ENCODE data around the gene HPGDS. TPM values are rescaled to one million over a fixed set of nuclear protein-coding genes. Genes with fewer than 3 reads are reported as not detected.

The HPGDS gene
- total and polyA plus RNA-seq, 8 donors = 2.8 to 6.7 (median 4.6) TPM

- H3K27me3 ChIP-seq = no peaks in the 10 kb centered on the region
- ATAC-seq (no peak), DNase-seq (no peak)
- no peaks in the 10 kb centered on the region for H3K4me1 ChIP-seq
- no peak overlapping the region for H3K27ac ChIP-seq
- H3K4me3 ChIP-seq = no peak overlapping the region
- TF ChIP-seq, protein P1, sequence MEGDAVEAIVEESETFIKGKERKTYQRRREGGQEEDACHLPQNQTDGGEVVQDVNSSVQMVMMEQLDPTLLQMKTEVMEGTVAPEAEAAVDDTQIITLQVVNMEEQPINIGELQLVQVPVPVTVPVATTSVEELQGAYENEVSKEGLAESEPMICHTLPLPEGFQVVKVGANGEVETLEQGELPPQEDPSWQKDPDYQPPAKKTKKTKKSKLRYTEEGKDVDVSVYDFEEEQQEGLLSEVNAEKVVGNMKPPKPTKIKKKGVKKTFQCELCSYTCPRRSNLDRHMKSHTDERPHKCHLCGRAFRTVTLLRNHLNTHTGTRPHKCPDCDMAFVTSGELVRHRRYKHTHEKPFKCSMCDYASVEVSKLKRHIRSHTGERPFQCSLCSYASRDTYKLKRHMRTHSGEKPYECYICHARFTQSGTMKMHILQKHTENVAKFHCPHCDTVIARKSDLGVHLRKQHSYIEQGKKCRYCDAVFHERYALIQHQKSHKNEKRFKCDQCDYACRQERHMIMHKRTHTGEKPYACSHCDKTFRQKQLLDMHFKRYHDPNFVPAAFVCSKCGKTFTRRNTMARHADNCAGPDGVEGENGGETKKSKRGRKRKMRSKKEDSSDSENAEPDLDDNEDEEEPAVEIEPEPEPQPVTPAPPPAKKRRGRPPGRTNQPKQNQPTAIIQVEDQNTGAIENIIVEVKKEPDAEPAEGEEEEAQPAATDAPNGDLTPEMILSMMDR (IDR thresholded peaks at IDR 0.05) = no peak
- no peaks in the 10 kb centered on the region for H3K36me3 ChIP-seq
- H3K9me3 ChIP-seq = peaks cover 0 to 5% of the 10 kb centered on the region in 2 donors
- intact Hi-C loops (cut with DNase I) = no loop called here
Observed at GRCh38 chr4:94365304-94365703, 22.7 kb upstream of the HPGDS start.

DNA sequence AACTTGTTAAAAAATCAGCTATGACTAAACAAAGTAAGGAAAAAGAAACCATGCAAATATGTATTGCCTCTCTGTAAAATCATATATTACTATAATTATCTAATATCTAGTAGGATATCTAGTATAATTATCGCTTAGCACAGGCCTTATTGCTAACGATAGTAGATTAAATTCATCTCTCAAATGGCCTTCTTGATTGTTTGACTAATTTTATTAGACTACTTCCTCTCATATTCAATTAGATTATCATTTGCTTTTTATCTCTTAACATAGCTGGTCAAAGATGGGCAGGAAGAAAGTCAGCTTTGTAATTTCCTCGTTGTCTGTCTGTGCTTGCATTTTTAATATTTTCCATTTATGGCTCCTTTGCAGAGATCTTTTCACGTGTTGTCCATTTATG, 21.9 kb upstream of the HPGDS start:
- intact Hi-C loops (cut with DNase I) = no loop called here
- TF ChIP-seq, protein P1 (IDR thresholded peaks at IDR 0.05) = no peak
- H3K27me3 ChIP-seq = no peaks in the 10 kb centered on the region
- no peak overlapping the region for H3K27ac ChIP-seq
- no peaks in the 10 kb centered on the region for H3K36me3 ChIP-seq
- peaks cover 0 to 5% of the 10 kb centered on the region in 2 donors for H3K9me3 ChIP-seq
- DNase-seq (no peak), ATAC-seq (no peak)
- H3K4me1 ChIP-seq = no peaks in the 10 kb centered on the region
- H3K4me3 ChIP-seq = no peak overlapping the region

DNA sequence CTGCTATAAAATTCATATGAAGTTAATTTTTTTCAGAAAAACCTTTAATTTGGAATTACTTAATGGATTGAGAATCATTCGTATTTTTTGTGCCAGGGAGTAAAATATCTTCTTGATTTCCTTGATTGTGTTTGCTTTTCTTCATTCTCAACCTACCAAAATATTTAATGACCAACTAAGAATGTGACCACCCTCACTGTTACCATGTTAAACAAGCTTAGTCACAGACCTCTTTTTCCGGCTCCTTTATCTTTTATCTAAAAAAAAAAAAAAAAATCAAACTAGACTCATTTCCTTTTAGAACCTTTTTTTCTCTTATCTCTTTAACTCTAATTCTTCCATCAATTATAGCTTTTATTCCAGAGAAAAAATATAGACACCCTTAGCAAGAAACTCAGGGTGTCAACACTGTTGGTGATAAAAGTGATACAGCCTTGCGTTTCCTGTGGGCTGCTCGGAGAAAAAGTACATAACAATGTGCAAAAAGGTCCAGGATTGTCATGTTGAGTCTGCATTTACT, 20.6 kb upstream of the HPGDS start:
- no peak overlapping the region for H3K4me3 ChIP-seq
- peaks cover 0 to 5% of the 10 kb centered on the region in 2 donors for H3K9me3 ChIP-seq
- ATAC-seq (no peak), DNase-seq (no peak)
- intact Hi-C loops (cut with DNase I) = no loop called here
- no peaks in the 10 kb centered on the region for H3K27me3 ChIP-seq
- no peaks in the 10 kb centered on the region for H3K36me3 ChIP-seq
- no peak overlapping the region for H3K27ac ChIP-seq
- H3K4me1 ChIP-seq = no peaks in the 10 kb centered on the region
- TF ChIP-seq, protein P1 (IDR thresholded peaks at IDR 0.05) = no peak

- Histone ChIP-seq H3K36me3 (no peaks in the 10 kb centered on the region), H3K27me3 (no peaks in the 10 kb centered on the region), H3K9me3 (no peaks in the 10 kb centered on the region), H3K4me1 (no peaks in the 10 kb centered on the region), H3K4me3 (no peak overlapping the region), H3K27ac (no peak overlapping the region)
- DNase-seq (no peak), ATAC-seq (no peak)
- TF ChIP-seq, protein P1 (IDR thresholded peaks at IDR 0.05) = no peak
- intact Hi-C loops (cut with DNase I) = no loop called here
Observed at GRCh38 chr4:94359838-94360237, 17.2 kb upstream of the HPGDS start.

- Histone ChIP-seq H3K4me1 (no peaks in the 10 kb centered on the region), H3K36me3 (no peaks in the 10 kb centered on the region)
- TF ChIP-seq, protein P1 (IDR thresholded peaks at IDR 0.05) = no peak
Observed at GRCh38 chr4:94359221-94359620, 16.6 kb upstream of the HPGDS start.

More at GRCh38 chr4:94359221-94359620, 16.6 kb upstream of the HPGDS start:
- H3K27ac ChIP-seq = no peak overlapping the region
- DNase-seq (no peak), ATAC-seq (no peak)
- H3K4me3 ChIP-seq = no peak overlapping the region
- no peaks in the 10 kb centered on the region for H3K9me3 ChIP-seq
- intact Hi-C loops (cut with DNase I) = no loop called here
- H3K27me3 ChIP-seq = no peaks in the 10 kb centered on the region

Data from left lung (tissue), 10 donors.